Smooth muscle cell (in vitro differentiated cells): Measurements from ENCODE around the gene CEP85. TPM values are rescaled to one million over a fixed set of nuclear protein-coding genes. Genes with fewer than 3 reads are reported as not detected.

Experiments
- DNase-seq: peaks from one replicate; lab custom pipeline; 2025; ENCODE audit not compliant: unreplicated experiment; lab: John Stamatoyannopoulos, UW
- H2AFZ ChIP-seq: fragments of 200-600 bp; sonication (generic); 2 replicates; pipeline ENCODE4 v1.6.0; 2016; ENCODE audit warnings: antibody characterized with exemption, low read depth, mild to moderate bottlenecking
- H3F3A ChIP-seq: fragments of 200-600 bp; sonication (generic); 2 replicates; pipeline ENCODE4 v1.6.0; 2017; ENCODE audit warnings: antibody characterized with exemption, low read depth
- H3K27ac ChIP-seq: fragments of 200-600 bp; sonication (generic); 2 replicates; pipeline ENCODE4 v1.5.1; 2016; ENCODE audit warnings: low read depth, mild to moderate bottlenecking
- H3K27me3 ChIP-seq: fragments of 200-600 bp; sonication (generic); 2 replicates; pipeline ENCODE4 v1.6.1; 2016; ENCODE audit warnings: low read depth, mild to moderate bottlenecking
- H3K36me3 ChIP-seq: fragments of 200-600 bp; sonication (generic); 2 replicates; pipeline ENCODE4 v1.5.1; 2016; ENCODE audit warnings: low read depth
- H3K4me1 ChIP-seq: fragments of 200-600 bp; sonication (generic); 2 replicates; pipeline ENCODE4 v1.5.1; 2016; ENCODE audit warnings: low read depth
- H3K4me2 ChIP-seq: fragments of 200-600 bp; sonication (generic); 2 replicates; pipeline ENCODE4 v1.6.0; 2016; ENCODE audit warnings: mild to moderate bottlenecking
- H3K4me3 ChIP-seq: fragments of 200-600 bp; sonication (generic); 2 replicates; pipeline ENCODE4 v1.5.1; 2016; ENCODE audit warnings: mild to moderate bottlenecking
- H3K79me2 ChIP-seq: fragments of 200-600 bp; sonication (generic); 2 replicates; pipeline ENCODE4 v1.6.0; 2016; ENCODE audit warnings: low read depth, mild to moderate bottlenecking
- H3K9ac ChIP-seq: fragments of 200-600 bp; sonication (generic); 2 replicates; pipeline ENCODE4 v1.6.0; 2016; ENCODE audit warnings: low read depth
- H3K9me3 ChIP-seq: fragments of 200-600 bp; sonication (generic); replicated peaks from 2 replicates; pipeline ENCODE4 v1.5.1; 2016; ENCODE audit warnings: low read depth
- H4K20me1 ChIP-seq: fragments of 200-600 bp; sonication (generic); 2 replicates; pipeline ENCODE4 v1.6.0; 2016; ENCODE audit warnings: low read depth
- whole genome bisulfite sequencing: methylation state at CpG from one replicate; pipeline ENCODE4 v1.1.7; 2016; ENCODE audit warnings: low lambda C conversion rate; 5-methylcytosine and 5-hydroxymethylcytosine counted together
- polyA plus RNA-seq: library from polyadenylated mRNA; unstranded; fragments of >200 nt; fragmentation: Nextera tagmentation; extraction: Ambion mirVana; gene quantifications from 2 replicates; pipeline ENCODE4 v1.2.1, GENCODE V29; 2016
- total RNA-seq: library from RNA; depleted of rRNA; stranded (reverse); fragments of >200 nt; gene quantifications from 2 replicates; pipeline ENCODE4 v1.2.3, GENCODE V29; 2014
- TF ChIP-seq, protein P1 (sequence below): fragments of 200-600 bp; sonication (generic); IDR thresholded peaks from 2 replicates; pipeline ENCODE4 v1.5.1; 2017; ENCODE audit warnings: borderline replicate concordance, mild to moderate bottlenecking, antibody characterized with exemption; ENCODE audit not compliant: insufficient read depth, poor library complexity, severe bottlenecking

Gene CEP85
- total and polyA plus RNA-seq, 2 experiments from 2014 or later, result 6.0 to 8.0 TPM

DNA sequence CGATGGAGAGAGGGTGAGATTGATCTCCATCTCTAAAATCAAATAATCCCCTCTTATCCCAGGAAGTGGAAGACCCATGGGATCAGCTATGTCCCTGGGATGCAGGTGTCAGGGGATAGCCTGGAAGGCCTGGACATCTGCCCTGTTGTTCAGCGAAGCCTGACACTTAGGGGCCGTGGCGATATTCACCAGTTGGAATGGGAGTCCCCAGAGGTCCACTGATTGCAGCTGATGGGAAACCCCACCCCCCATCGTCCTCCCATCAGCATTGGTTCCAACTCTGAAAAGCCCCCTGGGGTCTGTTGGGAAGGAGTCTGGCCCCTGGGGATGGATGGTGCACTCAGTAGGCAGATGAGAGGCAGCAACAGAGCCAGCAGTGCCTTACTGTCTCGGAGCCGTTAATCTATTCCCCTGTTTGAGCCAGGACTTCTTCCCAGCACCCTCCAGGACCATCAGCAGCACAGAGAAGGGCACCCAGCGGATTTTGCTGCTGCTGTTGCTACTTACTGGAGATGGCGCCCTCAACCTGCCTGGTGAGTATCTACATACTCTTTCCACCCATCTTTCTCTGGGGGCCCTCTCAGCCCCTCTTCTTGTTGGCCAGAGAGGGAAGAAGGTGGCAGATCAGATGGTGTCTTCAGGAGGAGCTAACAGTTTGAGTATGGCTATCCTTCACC is 30.2 kb upstream of the CEP85 start:
- no peak for DNase-seq
- Histone ChIP-seq H4K20me1 (no peaks in the 10 kb centered on the region), H3K36me3 (no peaks in the 10 kb centered on the region), H2AFZ (no peak overlapping the region), H3K79me2 (no peaks in the 10 kb centered on the region), H3K9ac (no peak overlapping the region), H3K4me2 (no peak overlapping the region), H3F3A (no peaks in the 10 kb centered on the region), H3K27ac (no peak overlapping the region), H3K9me3 (no peaks in the 10 kb centered on the region), H3K27me3 (no peaks in the 10 kb centered on the region), H3K4me3 (no peak overlapping the region), H3K4me1 (no peaks in the 10 kb centered on the region)
- TF ChIP-seq, protein P1, sequence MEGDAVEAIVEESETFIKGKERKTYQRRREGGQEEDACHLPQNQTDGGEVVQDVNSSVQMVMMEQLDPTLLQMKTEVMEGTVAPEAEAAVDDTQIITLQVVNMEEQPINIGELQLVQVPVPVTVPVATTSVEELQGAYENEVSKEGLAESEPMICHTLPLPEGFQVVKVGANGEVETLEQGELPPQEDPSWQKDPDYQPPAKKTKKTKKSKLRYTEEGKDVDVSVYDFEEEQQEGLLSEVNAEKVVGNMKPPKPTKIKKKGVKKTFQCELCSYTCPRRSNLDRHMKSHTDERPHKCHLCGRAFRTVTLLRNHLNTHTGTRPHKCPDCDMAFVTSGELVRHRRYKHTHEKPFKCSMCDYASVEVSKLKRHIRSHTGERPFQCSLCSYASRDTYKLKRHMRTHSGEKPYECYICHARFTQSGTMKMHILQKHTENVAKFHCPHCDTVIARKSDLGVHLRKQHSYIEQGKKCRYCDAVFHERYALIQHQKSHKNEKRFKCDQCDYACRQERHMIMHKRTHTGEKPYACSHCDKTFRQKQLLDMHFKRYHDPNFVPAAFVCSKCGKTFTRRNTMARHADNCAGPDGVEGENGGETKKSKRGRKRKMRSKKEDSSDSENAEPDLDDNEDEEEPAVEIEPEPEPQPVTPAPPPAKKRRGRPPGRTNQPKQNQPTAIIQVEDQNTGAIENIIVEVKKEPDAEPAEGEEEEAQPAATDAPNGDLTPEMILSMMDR, result no peak
- WGBS, result 79% methylated on average over 9 of the region's 9 CpGs

DNA sequence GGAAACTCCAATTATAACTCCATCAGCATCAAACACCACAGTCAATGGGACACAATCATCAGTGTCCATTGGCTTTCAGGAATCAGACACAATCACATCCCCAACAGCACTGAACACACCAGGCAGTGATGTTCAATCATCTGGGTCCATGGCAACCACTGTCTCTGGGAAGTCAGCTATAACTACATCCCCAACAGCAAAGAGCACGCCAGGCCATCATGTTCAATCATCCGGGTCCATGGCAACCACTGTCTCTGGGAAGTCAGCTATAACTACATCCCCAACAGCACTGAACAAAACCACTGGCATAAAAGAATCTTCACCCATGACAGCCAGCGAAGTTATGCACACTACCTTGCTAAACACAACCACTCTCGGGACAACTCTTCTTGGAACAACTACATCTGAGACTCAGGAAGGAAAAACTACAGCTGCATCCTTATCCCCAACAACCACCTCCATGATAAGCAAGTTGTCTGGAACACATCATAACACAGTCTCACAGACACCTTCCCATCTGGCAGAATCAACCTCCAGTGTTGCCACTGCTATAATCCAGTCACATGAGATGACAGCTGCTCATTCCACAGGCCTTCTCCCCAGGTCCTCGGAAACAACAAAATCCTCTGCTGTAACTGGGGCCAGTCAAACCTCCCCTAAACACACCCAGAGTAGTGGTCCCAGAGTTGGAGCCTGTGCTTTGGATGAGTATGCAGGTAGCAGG is 23.7 kb upstream of the CEP85 start:
- no peak overlapping the region for H3K4me2 ChIP-seq
- no peaks in the 10 kb centered on the region for H3K27me3 ChIP-seq
- H2AFZ ChIP-seq, result no peak overlapping the region
- TF ChIP-seq, protein P1, result no peak
- H3K27ac ChIP-seq, result no peak overlapping the region
- DNase-seq, result no peak
- WGBS, result 88% methylated on average over 5 of the region's 5 CpGs
- H3F3A ChIP-seq, result no peaks in the 10 kb centered on the region
- no peaks in the 10 kb centered on the region for H3K36me3 ChIP-seq
- H3K4me3 ChIP-seq, result no peak overlapping the region
- H3K9ac ChIP-seq, result no peak overlapping the region
- H4K20me1 ChIP-seq, result no peaks in the 10 kb centered on the region
- no peaks in the 10 kb centered on the region for H3K4me1 ChIP-seq
- H3K9me3 ChIP-seq, result no peaks in the 10 kb centered on the region
- H3K79me2 ChIP-seq, result no peaks in the 10 kb centered on the region

DNA sequence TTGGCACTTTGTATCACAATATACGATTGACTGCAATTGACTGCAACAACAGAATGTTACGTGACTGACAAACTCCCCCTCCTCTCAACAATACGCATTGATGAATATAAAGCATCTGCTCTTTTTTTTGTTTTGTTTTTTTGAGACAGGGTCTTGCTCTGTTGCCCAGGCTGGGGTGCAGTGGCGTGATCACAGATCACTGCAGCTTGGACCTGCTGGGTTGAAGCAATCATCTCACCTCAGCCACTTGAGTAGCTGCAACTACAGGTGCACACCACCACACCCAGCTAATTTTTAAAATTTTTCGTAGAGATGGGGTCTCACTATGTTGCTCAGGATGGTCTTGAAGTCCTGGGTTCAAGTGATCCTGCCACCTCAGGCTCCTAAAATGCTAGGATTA is 21.3 kb upstream of the CEP85 start:
- no peaks in the 10 kb centered on the region for H3F3A ChIP-seq
- H3K9ac ChIP-seq, result no peak overlapping the region
- H3K27me3 ChIP-seq, result no peaks in the 10 kb centered on the region
- DNase-seq, result no peak
- H3K4me1 ChIP-seq, result no peaks in the 10 kb centered on the region
- no peak overlapping the region for H3K4me3 ChIP-seq
- H2AFZ ChIP-seq, result no peak overlapping the region
- TF ChIP-seq, protein P1, result no peak
- no peaks in the 10 kb centered on the region for H3K9me3 ChIP-seq
- H3K79me2 ChIP-seq, result no peaks in the 10 kb centered on the region
- no peak overlapping the region for H3K27ac ChIP-seq
- no peaks in the 10 kb centered on the region for H4K20me1 ChIP-seq
- no peaks in the 10 kb centered on the region for H3K36me3 ChIP-seq
- no peak overlapping the region for H3K4me2 ChIP-seq
- WGBS, result 92% methylated on average over 5 of the region's 5 CpGs
